HG03571 (cell line): Measurements from ENCODE around the gene DNAJC4.

Experiments used
- ATAC-seq: cut with Tn5 transposase; IDR thresholded peaks from one replicate; pipeline ENCODE4 v1.9.1; 2021; ENCODE audit not compliant: unreplicated experiment

DNAJC4 gene

GRCh38 chr11:64208086-64208795, 22.1 kb upstream of the DNAJC4 start:
- no peak for ATAC-seq

- ATAC-seq = no peak
Measured at GRCh38 chr11:64208796-64209562, 21.4 kb upstream of the DNAJC4 start.

- ATAC-seq = no peak
Measured at GRCh38 chr11:64209563-64209843, 20.8 kb upstream of the DNAJC4 start.

GRCh38 chr11:64210301-64211020, 19.9 kb upstream of the DNAJC4 start:
- no peak for ATAC-seq

- ATAC-seq = no peak
Measured at GRCh38 chr11:64211181-64211872, 19.0 kb upstream of the DNAJC4 start.

- no peak for ATAC-seq
Measured at GRCh38 chr11:64216879-64217278, 13.5 kb upstream of the DNAJC4 start.

GRCh38 chr11:64218628-64219353, 11.6 kb upstream of the DNAJC4 start:
- no peak for ATAC-seq

- no peak for ATAC-seq
Measured at GRCh38 chr11:64219354-64219684, 11.0 kb upstream of the DNAJC4 start.

- no peak for ATAC-seq
Measured at GRCh38 chr11:64219755-64220154, 10.6 kb upstream of the DNAJC4 start.

GRCh38 chr11:64220271-64220670, 10.1 kb upstream of the DNAJC4 start:
- no peak for ATAC-seq

GRCh38 chr11:64220798-64221197, 9.6 kb upstream of the DNAJC4 start:
- no peak for ATAC-seq

- no peak for ATAC-seq
Measured at GRCh38 chr11:64222651-64223000, 7.7 kb upstream of the DNAJC4 start.

GRCh38 chr11:64223001-64223651, 7.2 kb upstream of the DNAJC4 start:
- ATAC-seq = no peak

GRCh38 chr11:64224151-64224890, 6.0 kb upstream of the DNAJC4 start:
- ATAC-seq = no peak

GRCh38 chr11:64224891-64225607, 5.3 kb upstream of the DNAJC4 start:
- ATAC-seq = no peak

GRCh38 chr11:64225608-64226506, 4.5 kb upstream of the DNAJC4 start, which contains the start of the genes NUDT22 and TRPT1:
Gene NUDT22 (plus strand): TSS chr11:64226274. CDS start chr11:64226653, 379 bp downstream.
Gene TRPT1 (minus strand): TSS chr11:64226186. CDS start chr11:64225860, 326 bp downstream.
- no peak for ATAC-seq

- ATAC-seq = no peak
Measured at GRCh38 chr11:64226507-64227051, 3.8 kb upstream of the DNAJC4 start.
